Measurements from ENCODE around the gene CDH20. TPM values are rescaled to one million over a fixed set of nuclear protein-coding genes. Genes with fewer than 3 reads are reported as not detected.

The CDH20 gene
- total and polyA plus RNA-seq, 2 donors (not counting 1 experiment from before 2014, with no cell fraction given) = 0.24 TPM; not detected in 1

DNA sequence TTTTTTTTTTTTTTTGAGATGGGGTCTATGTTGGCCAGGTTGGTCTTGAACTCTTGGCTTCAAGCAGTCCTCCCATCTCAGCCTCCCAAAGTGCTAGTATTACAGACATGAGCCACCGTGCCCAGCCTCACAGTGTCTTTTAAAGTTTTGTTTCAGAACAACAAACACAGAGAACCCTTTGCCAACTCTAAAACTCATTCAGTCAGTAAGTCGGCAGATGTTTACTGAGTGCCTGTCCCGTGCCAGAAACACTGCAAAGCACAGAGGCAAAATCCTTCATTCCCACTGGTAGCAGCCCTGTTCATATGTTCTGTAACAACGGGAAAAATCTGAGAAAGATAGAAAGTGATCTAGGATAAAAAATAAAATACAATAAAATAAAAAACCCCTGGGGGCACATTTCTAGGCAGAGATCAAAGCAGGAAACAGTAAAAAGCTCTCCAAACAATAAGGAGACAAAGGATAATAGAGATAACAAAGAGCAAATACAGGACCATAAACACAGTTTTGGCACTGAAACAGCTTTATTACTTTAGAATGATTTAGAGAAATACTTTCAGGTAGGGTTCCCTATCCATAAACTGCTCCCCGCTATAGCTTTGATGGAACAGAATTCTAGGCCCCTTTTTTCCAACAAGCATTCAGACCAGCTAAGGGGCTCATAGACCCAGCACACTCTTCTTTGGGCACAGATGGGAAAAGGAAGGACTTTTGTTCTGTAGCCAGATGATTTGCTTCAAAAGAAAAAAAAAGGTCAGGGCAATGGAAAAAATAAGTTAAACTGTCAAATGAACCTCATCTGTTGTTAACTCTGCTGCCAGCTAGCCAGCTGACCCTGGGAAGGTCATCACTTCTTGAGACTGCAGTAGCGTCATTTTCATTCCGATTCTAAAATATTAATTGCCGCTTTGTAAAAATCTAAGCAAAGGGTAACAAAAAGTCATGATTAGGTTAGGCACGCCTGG lies 212.3 kb downstream of the CDH20 start:
- Histone ChIP-seq H3K4me2 (ENCODE audit: extremely low read depth, insufficient read depth, low read length) (no peak overlapping the region), H3K9me3 (ENCODE audit: control insufficient read depth, insufficient read depth, low read depth, low read length) (no peaks in the 10 kb centered on the region), H3K36me3 (ENCODE audit: control insufficient read depth, insufficient read depth, low read length) (no peaks in the 10 kb centered on the region), H3K79me2 (ENCODE audit: control insufficient read depth, insufficient read depth, low read length) (no peaks in the 10 kb centered on the region), H3K27me3 (ENCODE audit: control insufficient read depth, insufficient read depth, low read length) (no peaks in the 10 kb centered on the region), H3K4me3 (replicated peaks in 1 of 4; ENCODE audit: control extremely low read depth in 1 of 4, insufficient read depth in 1 of 4, low read depth in 3 of 4, low read length in 4 of 4) (no peak overlapping the region), H3K9ac (ENCODE audit: insufficient read depth, low read length) (no peak overlapping the region), H2AFZ (ENCODE audit: low read length) (no peak overlapping the region), H3K27ac (ENCODE audit: insufficient read depth, low read length) (no peak overlapping the region), H4K20me1 (ENCODE audit: control insufficient read depth, extremely low read depth, insufficient read depth, low read length) (no peaks in the 10 kb centered on the region), H3K4me1 (ENCODE audit: control insufficient read depth, extremely low read depth, insufficient read depth, low read length) (no peaks in the 10 kb centered on the region)
- peak in 1 of 2 donors; percentile 29 for DNase-seq (ENCODE audit: low read depth in 2 of 2)
- no peak for TF ChIP-seq EZH2 (IDR thresholded peaks at IDR 0.05; ENCODE audit: low read length, missing control alignments)
- TF ChIP-seq, protein P1, sequence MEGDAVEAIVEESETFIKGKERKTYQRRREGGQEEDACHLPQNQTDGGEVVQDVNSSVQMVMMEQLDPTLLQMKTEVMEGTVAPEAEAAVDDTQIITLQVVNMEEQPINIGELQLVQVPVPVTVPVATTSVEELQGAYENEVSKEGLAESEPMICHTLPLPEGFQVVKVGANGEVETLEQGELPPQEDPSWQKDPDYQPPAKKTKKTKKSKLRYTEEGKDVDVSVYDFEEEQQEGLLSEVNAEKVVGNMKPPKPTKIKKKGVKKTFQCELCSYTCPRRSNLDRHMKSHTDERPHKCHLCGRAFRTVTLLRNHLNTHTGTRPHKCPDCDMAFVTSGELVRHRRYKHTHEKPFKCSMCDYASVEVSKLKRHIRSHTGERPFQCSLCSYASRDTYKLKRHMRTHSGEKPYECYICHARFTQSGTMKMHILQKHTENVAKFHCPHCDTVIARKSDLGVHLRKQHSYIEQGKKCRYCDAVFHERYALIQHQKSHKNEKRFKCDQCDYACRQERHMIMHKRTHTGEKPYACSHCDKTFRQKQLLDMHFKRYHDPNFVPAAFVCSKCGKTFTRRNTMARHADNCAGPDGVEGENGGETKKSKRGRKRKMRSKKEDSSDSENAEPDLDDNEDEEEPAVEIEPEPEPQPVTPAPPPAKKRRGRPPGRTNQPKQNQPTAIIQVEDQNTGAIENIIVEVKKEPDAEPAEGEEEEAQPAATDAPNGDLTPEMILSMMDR (conservative IDR thresholded peaks at IDR 0.05 in 1 of 2, IDR thresholded peaks at IDR 0.05 in 1 of 2; ENCODE audit: low read depth in 1 of 2, low read length in 2 of 2) = no peak

DNA sequence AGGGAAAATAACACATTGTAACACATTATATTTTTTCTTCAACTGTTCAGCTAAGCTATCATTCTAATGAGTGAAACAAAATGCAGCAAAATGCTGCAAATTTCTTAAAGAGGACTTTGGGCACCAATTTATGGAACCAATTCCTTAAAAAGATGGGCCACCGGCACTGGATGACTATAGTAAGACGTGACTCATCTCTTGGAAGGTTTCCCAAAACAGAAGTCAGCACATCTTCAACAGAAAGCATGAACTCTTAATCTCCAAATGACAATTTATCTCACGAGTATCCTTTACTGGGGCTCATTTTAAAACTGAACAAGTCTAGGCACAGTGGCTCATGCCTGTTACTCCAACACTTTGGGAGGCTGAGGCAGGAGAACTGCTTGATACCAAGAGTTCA lies 213.4 kb downstream of the CDH20 start:
- Histone ChIP-seq H3K4me2 (ENCODE audit: extremely low read depth, insufficient read depth, low read length) (no peak overlapping the region), H3K9me3 (ENCODE audit: control insufficient read depth, insufficient read depth, low read depth, low read length) (no peaks in the 10 kb centered on the region), H3K4me1 (ENCODE audit: control insufficient read depth, extremely low read depth, insufficient read depth, low read length) (no peaks in the 10 kb centered on the region), H3K9ac (ENCODE audit: insufficient read depth, low read length) (no peak overlapping the region), H3K27me3 (ENCODE audit: control insufficient read depth, insufficient read depth, low read length) (no peaks in the 10 kb centered on the region), H3K79me2 (ENCODE audit: control insufficient read depth, insufficient read depth, low read length) (no peaks in the 10 kb centered on the region), H2AFZ (ENCODE audit: low read length) (no peak overlapping the region), H4K20me1 (ENCODE audit: control insufficient read depth, extremely low read depth, insufficient read depth, low read length) (no peaks in the 10 kb centered on the region), H3K4me3 (replicated peaks in 1 of 4; ENCODE audit: control extremely low read depth in 1 of 4, insufficient read depth in 1 of 4, low read depth in 3 of 4, low read length in 4 of 4) (no peak overlapping the region), H3K27ac (ENCODE audit: insufficient read depth, low read length) (no peak overlapping the region), H3K36me3 (ENCODE audit: control insufficient read depth, insufficient read depth, low read length) (no peaks in the 10 kb centered on the region)
- DNase-seq (ENCODE audit: low read depth in 2 of 2) = peak; percentile 67 to 75
- TF ChIP-seq, protein P1 (conservative IDR thresholded peaks at IDR 0.05 in 1 of 2, IDR thresholded peaks at IDR 0.05 in 1 of 2; ENCODE audit: low read depth in 1 of 2, low read length in 2 of 2) = no peak

- no peak for DNase-seq (ENCODE audit: low read depth in 2 of 2)
- no peaks in the 10 kb centered on the region for H3K4me1 ChIP-seq (ENCODE audit: control insufficient read depth, extremely low read depth, insufficient read depth, low read length)
- H3K4me3 ChIP-seq (replicated peaks in 1 of 4; ENCODE audit: control extremely low read depth in 1 of 4, insufficient read depth in 1 of 4, low read depth in 3 of 4, low read length in 4 of 4) = no peak overlapping the region
- H2AFZ ChIP-seq (ENCODE audit: low read length) = no peak overlapping the region
- H3K27ac ChIP-seq (ENCODE audit: insufficient read depth, low read length) = no peak overlapping the region
- no peaks in the 10 kb centered on the region for H3K27me3 ChIP-seq (ENCODE audit: control insufficient read depth, insufficient read depth, low read length)
- TF ChIP-seq EZH2 (IDR thresholded peaks at IDR 0.05; ENCODE audit: low read length, missing control alignments) = no peak
- TF ChIP-seq, protein P1 (conservative IDR thresholded peaks at IDR 0.05 in 1 of 2, IDR thresholded peaks at IDR 0.05 in 1 of 2; ENCODE audit: low read depth in 1 of 2, low read length in 2 of 2) = no peak
- H3K9ac ChIP-seq (ENCODE audit: insufficient read depth, low read length) = no peak overlapping the region
- no peaks in the 10 kb centered on the region for H3K79me2 ChIP-seq (ENCODE audit: control insufficient read depth, insufficient read depth, low read length)
- no peaks in the 10 kb centered on the region for H3K9me3 ChIP-seq (ENCODE audit: control insufficient read depth, insufficient read depth, low read depth, low read length)
- no peak overlapping the region for H3K4me2 ChIP-seq (ENCODE audit: extremely low read depth, insufficient read depth, low read length)
- no peaks in the 10 kb centered on the region for H4K20me1 ChIP-seq (ENCODE audit: control insufficient read depth, extremely low read depth, insufficient read depth, low read length)
- H3K36me3 ChIP-seq (ENCODE audit: control insufficient read depth, insufficient read depth, low read length) = no peaks in the 10 kb centered on the region
Measured at GRCh38 chr18:61549416-61549815, 216.2 kb downstream of the CDH20 start.

All from fibroblast of lung (primary cell).